D721Med (cell line): ENCODE results near the gene MYOM1.

ENCODE experiments used
- DNase-seq: peaks from one replicate; pipeline ENCODE4 v3.0.0; 2011; ENCODE audit warnings: low spot score; ENCODE audit not compliant: insufficient read length
- FAIRE-seq: peaks from 2 replicates; lab custom pipeline; 2011; peaks lifted over from hg19 to GRCh38; lab: Jason Lieb, UNC
- CTCF ChIP-seq: IDR thresholded peaks from 2 replicates; pipeline ENCODE4 v1.5.1; 2012; ENCODE audit warnings: mild to moderate bottlenecking, control low read depth; ENCODE audit not compliant: insufficient read depth; ENCODE audit errors: missing control alignments

MYOM1 gene

GRCh38 chr18:3060667-3061580 is 158.8 kb downstream of the MYOM1 start:
- DNase-seq: no peak
- no peak for FAIRE-seq
- TF ChIP-seq CTCF: no peak

- TF ChIP-seq CTCF: no peak
- DNase-seq: no peak
- FAIRE-seq: no peak
These were observed 160.5 kb downstream of the MYOM1 start for GRCh38 chr18:3059272-3059671.

GRCh38 chr18:3058328-3059191 is 161.2 kb downstream of the MYOM1 start:
- DNase-seq (no peak), FAIRE-seq (no peak)
- no peak for TF ChIP-seq CTCF

- no peak for TF ChIP-seq CTCF
- DNase-seq: no peak
- no peak for FAIRE-seq
These were observed 162.2 kb downstream of the MYOM1 start for GRCh38 chr18:3057526-3057925.

GRCh38 chr18:3056311-3056710 is 163.5 kb downstream of the MYOM1 start:
- FAIRE-seq (no peak), DNase-seq (no peak)
- TF ChIP-seq CTCF: no peak

- TF ChIP-seq CTCF: no peak
- DNase-seq: no peak
- FAIRE-seq: no peak
These were observed 164.0 kb downstream of the MYOM1 start for GRCh38 chr18:3055816-3056215.
